Left cardiac atrium (tissue), 4 donors: ENCODE data around the gene COL6A1. TPM values are rescaled to one million over a fixed set of nuclear protein-coding genes. Genes with fewer than 3 reads are reported as not detected.

Experiments used
- ATAC-seq, 2 donors: fragments of 200-7000 bp; cut with Tn5 transposase; one replicate each; pipeline ENCODE4 v1.9.1; 2020; ENCODE audit warnings: mild to moderate bottlenecking in 2 of 2, moderate library complexity in 2 of 2
- DNase-seq: peaks from one replicate; pipeline ENCODE4 v3.0.0-alpha.2; 2020
- intact Hi-C, 2 donors: fragments of 100-400 bp; cut with DNase I; formaldehyde crosslinking; loops; one replicate each; pipeline versions ENCODE4 v1.14.1 to v1.15.1; 2022 to 2023
- total RNA-seq, 2 donors: library from RNA; stranded (reverse); fragmentation: NEBNext Ultra II Directional; extraction: Animal tissue kit (Norgen Biotek cat#: 25700); gene quantifications; one replicate each; pipeline ENCODE4 v1.2.1, GENCODE V29; 2021
- donor health status: DM: no; HTN: yes; CAD: no.
- donor health status: DM: no; HTN: yes; CAD: no; lungs with severe emphysema.
- donor health status: DM: yes; HTN: yes; CAD: no.
- donor health status: Dilated cardiomyopathy.

Gene COL6A1
- total RNA-seq, 2 donors from 2014 or later: 244 to 247 TPM

GRCh38 chr21:46050668-46051378 is 69.3 kb downstream of the COL6A1 start:
- ATAC-seq: no peak
- intact Hi-C loops: no loop called here
- DNase-seq: no peak

GRCh38 chr21:46051379-46051770 is 69.8 kb downstream of the COL6A1 start:
- intact Hi-C loops: no loop called here
- DNase-seq (no peak), ATAC-seq (no peak)

- DNase-seq (no peak), ATAC-seq (no peak)
- intact Hi-C loops: no loop called here
These were observed 70.5 kb downstream of the COL6A1 start for GRCh38 chr21:46051821-46052675.

DNA sequence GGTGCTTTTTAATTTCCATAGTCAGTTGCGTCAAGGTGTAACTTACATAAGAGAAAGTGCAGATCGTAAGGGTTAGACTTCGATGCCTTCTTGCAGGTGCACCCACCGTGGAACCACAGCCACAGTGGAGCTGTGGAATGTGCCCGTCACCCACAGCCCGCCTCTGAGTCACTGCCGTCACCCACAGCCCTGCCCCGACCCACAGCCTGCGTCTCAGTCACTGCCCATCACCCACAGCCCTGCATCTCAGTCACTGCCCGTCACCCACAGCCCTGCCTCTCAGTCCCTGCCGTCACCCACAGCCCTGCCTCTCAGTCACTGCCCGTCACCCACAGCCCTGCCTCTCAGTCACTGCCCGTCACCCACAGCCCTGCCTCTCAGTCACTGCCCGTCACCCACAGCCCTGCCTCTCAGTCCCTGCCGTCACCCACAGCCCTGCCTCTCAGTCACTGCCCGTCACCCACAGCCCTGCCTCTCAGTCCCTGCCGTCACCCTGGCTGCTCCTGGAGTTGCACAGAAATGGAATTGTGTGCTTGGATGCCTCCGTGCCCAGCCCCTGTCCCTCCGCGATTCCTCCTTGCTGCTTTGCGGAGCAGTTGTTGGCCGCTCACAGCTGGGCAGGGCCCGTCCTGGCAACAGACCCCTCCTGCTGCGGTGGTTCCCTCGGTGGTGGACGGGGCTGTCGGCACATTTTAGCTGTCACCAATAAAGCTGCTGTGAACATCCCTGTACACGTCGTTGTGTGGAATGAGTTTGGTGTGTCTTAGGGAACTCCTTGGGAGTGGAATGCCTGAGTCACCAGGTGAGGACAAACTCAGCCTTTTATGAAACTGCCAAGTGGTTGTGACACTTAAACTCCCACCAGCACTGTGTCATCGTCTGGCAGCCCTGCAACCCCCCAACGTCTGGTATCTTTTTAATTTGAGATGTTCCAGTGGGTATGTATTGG is 71.4 kb downstream of the COL6A1 start:
- DNase-seq: no peak
- intact Hi-C loops: no loop called here
- ATAC-seq: no peak

DNA sequence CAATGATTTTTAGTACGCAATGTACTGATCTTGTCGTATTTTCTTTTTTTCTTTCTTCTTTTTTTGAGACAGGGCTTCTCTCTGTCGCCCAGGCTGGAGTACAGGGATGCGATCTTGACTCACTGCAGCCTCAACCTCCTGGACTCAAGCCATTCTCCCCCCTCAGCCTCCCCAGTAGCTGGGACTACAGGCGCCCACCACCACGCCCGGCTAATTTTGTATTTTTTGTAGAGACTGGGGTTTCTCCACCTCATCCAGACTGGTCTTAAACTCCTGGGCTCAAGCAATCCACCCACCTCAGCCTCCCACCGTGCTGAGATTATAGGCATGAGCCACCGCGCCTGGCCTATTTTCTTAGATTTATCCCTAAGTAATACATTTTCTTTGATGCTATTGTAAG is 72.5 kb downstream of the COL6A1 start:
- DNase-seq (no peak), ATAC-seq (no peak)
- intact Hi-C loops: no loop called here

DNA sequence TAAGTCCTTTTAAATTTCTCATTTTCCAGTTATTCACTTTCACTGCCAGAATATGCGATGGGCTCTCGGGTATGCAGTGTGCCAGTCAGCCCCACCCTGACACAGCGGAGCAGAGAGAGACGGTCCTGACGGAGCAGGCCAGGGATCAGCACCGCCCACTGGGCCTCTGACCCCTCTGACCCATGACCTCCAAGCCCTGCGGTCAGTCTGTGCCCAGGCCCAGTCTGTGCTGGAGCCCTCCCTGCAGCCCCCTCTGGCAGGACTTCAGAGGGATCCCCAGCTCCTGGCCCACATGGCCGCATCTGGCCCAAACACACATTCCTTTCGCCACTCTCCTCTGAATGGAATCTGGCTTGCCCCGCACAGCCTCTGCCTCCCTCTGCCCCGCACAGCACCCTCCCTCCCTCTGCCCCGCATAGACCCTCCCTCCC is 72.9 kb downstream of the COL6A1 start:
- DNase-seq (no peak), ATAC-seq (peak; percentile 11 to 33)
- intact Hi-C loops: no loop called here

Other genes starting within 250 kb of the COL6A1 start
- 100 to 1,000 TPM; 330 to 350 TPM for gene COL6A2, start 116.3 kb downstream of the COL6A1 start, total RNA-seq
- 1 to 10 TPM in 1 of 2 donors, under 1 TPM in 1; 0.68 to 1.6 TPM for gene FTCD, start 173.8 kb downstream of the COL6A1 start, total RNA-seq
- gene SPATC1L, start 202.7 kb downstream of the COL6A1 start, total RNA-seq: 10 to 100 TPM in 1 of 2 donors, 1 to 10 TPM in 1; 10.0 to 11.0 TPM
- 10 to 100 TPM; 66.4 to 66.7 TPM for gene LSS, start 247.0 kb downstream of the COL6A1 start, total RNA-seq